ENCODE data around the gene EXD2. TPM values are rescaled to one million over a fixed set of nuclear protein-coding genes. Genes with fewer than 3 reads are reported as not detected.

Gene EXD2
- total and polyA plus RNA-seq, 2 experiments from 2014 or later = 10.3 to 23.3 TPM

- Histone ChIP-seq H3K27ac (ENCODE audit: low read depth) (no peak overlapping the region), H4K20me1 (replicated peaks; ENCODE audit: insufficient read depth) (no peaks in the 10 kb centered on the region), H3K27me3 (ENCODE audit: insufficient read depth) (peaks cover 16% of the 10 kb centered on the region), H3K79me2 (replicated peaks; ENCODE audit: insufficient read depth) (no peaks in the 10 kb centered on the region), H3K9me2 (ENCODE audit: insufficient read depth) (no peaks in the 10 kb centered on the region), H3K36me3 (ENCODE audit: insufficient read depth) (no peaks in the 10 kb centered on the region), H3F3A (replicated peaks; ENCODE audit: low read depth) (peaks cover 6% of the 10 kb centered on the region), H3K4me2 (no peak overlapping the region), H3K4me3 (no peak overlapping the region), H2AFZ (no peak overlapping the region), H3K4me1 (ENCODE audit: insufficient read depth) (peaks cover 12% of the 10 kb centered on the region)
- Mint-ChIP-seq H3K4me1 (peaks cover 14% of the 10 kb centered on the region), H3K36me3 (ENCODE audit: low read depth) (no peaks in the 10 kb centered on the region; the same call in 2 of the 3 replicates), H3K27me3 (ENCODE audit: insufficient read depth, low read depth, poor library complexity) (peaks cover 11% of the 10 kb centered on the region), H3K9me3 (no peaks in the 10 kb centered on the region), H3K27ac (no peak overlapping the region), H3K4me3 (no peak overlapping the region)
- TF ChIP-seq POLR2AphosphoS5 (IDR thresholded peaks at IDR 0.05; ENCODE audit: low read depth) (no peak), ZNF114 (CRISPR knock-in tag; IDR thresholded peaks at IDR 0.05) (no peak), EZH2 (IDR thresholded peaks at IDR 0.05; ENCODE audit: low read depth, unreplicated experiment) (no peak), CREB1 (CRISPR knock-in tag; IDR thresholded peaks at IDR 0.05; ENCODE audit: low read depth) (no peak), JUNB (IDR thresholded peaks at IDR 0.05; ENCODE audit: unreplicated experiment) (no peak), STAT1 (IDR thresholded peaks at IDR 0.05; ENCODE audit: unreplicated experiment) (no peak), ETS1 (IDR thresholded peaks at IDR 0.05) (no peak), NANOG (IDR thresholded peaks at IDR 0.05; ENCODE audit: borderline replicate concordance) (no peak), ZNF331 (CRISPR knock-in tag; IDR thresholded peaks at IDR 0.05; ENCODE audit: low read depth) (no peak), REST (IDR thresholded peaks at IDR 0.05; ENCODE audit: unreplicated experiment) (no peak), EZH2phosphoT487 (IDR thresholded peaks at IDR 0.05; ENCODE audit: unreplicated experiment) (no peak)
- TF ChIP-seq, protein P1, sequence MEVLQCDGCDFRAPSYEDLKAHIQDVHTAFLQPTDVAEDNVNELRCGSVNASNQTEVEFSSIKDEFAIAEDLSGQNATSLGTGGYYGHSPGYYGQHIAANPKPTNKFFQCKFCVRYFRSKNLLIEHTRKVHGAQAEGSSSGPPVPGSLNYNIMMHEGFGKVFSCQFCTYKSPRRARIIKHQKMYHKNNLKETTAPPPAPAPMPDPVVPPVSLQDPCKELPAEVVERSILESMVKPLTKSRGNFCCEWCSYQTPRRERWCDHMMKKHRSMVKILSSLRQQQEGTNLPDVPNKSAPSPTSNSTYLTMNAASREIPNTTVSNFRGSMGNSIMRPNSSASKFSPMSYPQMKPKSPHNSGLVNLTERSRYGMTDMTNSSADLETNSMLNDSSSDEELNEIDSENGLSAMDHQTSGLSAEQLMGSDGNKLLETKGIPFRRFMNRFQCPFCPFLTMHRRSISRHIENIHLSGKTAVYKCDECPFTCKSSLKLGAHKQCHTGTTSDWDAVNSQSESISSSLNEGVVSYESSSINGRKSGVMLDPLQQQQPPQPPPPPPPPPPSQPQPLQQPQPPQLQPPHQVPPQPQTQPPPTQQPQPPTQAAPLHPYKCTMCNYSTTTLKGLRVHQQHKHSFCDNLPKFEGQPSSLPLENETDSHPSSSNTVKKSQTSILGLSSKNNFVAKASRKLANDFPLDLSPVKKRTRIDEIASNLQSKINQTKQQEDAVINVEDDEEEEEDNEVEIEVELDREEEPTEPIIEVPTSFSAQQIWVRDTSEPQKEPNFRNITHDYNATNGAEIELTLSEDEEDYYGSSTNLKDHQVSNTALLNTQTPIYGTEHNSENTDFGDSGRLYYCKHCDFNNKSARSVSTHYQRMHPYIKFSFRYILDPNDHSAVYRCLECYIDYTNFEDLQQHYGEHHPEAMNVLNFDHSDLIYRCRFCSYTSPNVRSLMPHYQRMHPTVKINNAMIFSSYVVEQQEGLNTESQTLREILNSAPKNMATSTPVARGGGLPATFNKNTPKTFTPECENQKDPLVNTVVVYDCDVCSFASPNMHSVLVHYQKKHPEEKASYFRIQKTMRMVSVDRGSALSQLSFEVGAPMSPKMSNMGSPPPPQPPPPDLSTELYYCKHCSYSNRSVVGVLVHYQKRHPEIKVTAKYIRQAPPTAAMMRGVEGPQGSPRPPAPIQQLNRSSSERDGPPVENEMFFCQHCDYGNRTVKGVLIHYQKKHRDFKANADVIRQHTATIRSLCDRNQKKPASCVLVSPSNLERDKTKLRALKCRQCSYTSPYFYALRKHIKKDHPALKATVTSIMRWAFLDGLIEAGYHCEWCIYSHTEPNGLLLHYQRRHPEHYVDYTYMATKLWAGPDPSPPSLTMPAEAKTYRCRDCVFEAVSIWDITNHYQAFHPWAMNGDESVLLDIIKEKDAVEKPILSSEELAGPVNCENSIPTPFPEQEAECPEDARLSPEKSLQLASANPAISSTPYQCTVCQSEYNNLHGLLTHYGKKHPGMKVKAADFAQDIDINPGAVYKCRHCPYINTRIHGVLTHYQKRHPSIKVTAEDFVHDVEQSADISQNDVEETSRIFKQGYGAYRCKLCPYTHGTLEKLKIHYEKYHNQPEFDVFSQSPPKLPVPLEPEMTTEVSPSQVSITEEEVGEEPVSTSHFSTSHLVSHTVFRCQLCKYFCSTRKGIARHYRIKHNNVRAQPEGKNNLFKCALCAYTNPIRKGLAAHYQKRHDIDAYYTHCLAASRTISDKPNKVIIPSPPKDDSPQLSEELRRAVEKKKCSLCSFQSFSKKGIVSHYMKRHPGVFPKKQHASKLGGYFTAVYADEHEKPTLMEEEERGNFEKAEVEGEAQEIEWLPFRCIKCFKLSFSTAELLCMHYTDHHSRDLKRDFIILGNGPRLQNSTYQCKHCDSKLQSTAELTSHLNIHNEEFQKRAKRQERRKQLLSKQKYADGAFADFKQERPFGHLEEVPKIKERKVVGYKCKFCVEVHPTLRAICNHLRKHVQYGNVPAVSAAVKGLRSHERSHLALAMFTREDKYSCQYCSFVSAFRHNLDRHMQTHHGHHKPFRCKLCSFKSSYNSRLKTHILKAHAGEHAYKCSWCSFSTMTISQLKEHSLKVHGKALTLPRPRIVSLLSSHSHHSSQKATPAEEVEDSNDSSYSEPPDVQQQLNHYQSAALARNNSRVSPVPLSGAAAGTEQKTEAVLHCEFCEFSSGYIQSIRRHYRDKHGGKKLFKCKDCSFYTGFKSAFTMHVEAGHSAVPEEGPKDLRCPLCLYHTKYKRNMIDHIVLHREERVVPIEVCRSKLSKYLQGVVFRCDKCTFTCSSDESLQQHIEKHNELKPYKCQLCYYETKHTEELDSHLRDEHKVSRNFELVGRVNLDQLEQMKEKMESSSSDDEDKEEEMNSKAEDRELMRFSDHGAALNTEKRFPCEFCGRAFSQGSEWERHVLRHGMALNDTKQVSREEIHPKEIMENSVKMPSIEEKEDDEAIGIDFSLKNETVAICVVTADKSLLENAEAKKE (CRISPR knock-in tag; IDR thresholded peaks at IDR 0.05) = no peak
- TF ChIP-seq, protein P2, sequence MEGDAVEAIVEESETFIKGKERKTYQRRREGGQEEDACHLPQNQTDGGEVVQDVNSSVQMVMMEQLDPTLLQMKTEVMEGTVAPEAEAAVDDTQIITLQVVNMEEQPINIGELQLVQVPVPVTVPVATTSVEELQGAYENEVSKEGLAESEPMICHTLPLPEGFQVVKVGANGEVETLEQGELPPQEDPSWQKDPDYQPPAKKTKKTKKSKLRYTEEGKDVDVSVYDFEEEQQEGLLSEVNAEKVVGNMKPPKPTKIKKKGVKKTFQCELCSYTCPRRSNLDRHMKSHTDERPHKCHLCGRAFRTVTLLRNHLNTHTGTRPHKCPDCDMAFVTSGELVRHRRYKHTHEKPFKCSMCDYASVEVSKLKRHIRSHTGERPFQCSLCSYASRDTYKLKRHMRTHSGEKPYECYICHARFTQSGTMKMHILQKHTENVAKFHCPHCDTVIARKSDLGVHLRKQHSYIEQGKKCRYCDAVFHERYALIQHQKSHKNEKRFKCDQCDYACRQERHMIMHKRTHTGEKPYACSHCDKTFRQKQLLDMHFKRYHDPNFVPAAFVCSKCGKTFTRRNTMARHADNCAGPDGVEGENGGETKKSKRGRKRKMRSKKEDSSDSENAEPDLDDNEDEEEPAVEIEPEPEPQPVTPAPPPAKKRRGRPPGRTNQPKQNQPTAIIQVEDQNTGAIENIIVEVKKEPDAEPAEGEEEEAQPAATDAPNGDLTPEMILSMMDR (conservative IDR thresholded peaks at IDR 0.05; ENCODE audit: low read depth in 2 of 2) = no peak
- ATAC-seq (no peak), DNase-seq (ENCODE audit: low spot score) (no peak)
Measured at GRCh38 chr14:69266572-69267345, 75.5 kb downstream of the EXD2 start.

Measured in GM23338 (cell line).